A673 (cell line): ENCODE data around the gene MCCD1. TPM values are rescaled to one million over a fixed set of nuclear protein-coding genes. Genes with fewer than 3 reads are reported as not detected.

Source experiments
- BruUV-seq: library from RNA; stranded (reverse); fragments of 400-500 nt; replicated peaks from 2 replicates; lab custom pipeline; 2021; lab: Mats Ljungman, UMichigan
- CTCF ChIA-PET: fragments of 300-600 bp; sonication (Branson Sonifier 250); formaldehyde crosslinking; loops from one replicate; lab custom pipeline; 2022; ENCODE audit warnings: antibody characterized with exemption; lab: Charles Lee
- POLR2A ChIA-PET: fragments of 300-600 bp; sonication (Branson Sonifier 250); formaldehyde crosslinking; loops from one replicate; lab custom pipeline; 2022; ENCODE audit warnings: antibody characterized with exemption; ENCODE audit not compliant: low non-redundant PET; lab: Charles Lee
- DNase-seq: peaks from one replicate; pipeline ENCODE4 v3.0.0-alpha.2; 2015; ENCODE audit warnings: low spot score
- H3K27ac ChIP-seq: fragments of 200-600 bp; sonication (generic); 2 replicates; pipeline ENCODE4 v1.5.1; 2016; ENCODE audit warnings: mixed run types, low read depth, mild to moderate bottlenecking, mixed read lengths, antibody characterized with exemption, low read length; ENCODE audit not compliant: poor library complexity, severe bottlenecking
- H3K27me3 ChIP-seq: fragments of 200-600 bp; sonication (generic); replicated peaks from 2 replicates; pipeline ENCODE4 v1.6.1; 2017; ENCODE audit warnings: mixed run types, low read depth, mild to moderate bottlenecking, mixed read lengths, antibody characterized with exemption, low read length; ENCODE audit not compliant: insufficient read depth, poor library complexity
- H3K36me3 ChIP-seq: fragments of 200-600 bp; sonication (generic); 2 replicates; pipeline ENCODE4 v1.6.1; 2016; ENCODE audit warnings: mixed run types, mild to moderate bottlenecking, mixed read lengths, antibody characterized with exemption, low read length; ENCODE audit not compliant: insufficient read depth, poor library complexity, severe bottlenecking
- H3K4me1 ChIP-seq: fragments of 200-600 bp; sonication (generic); 2 replicates; pipeline ENCODE4 v1.6.1; 2017; ENCODE audit warnings: mixed run types, mild to moderate bottlenecking, mixed read lengths, antibody characterized with exemption, low read length; ENCODE audit not compliant: insufficient read depth, poor library complexity, severe bottlenecking
- H3K4me3 ChIP-seq: fragments of 200-600 bp; sonication (generic); 2 replicates; pipeline ENCODE4 v1.5.1; 2016; ENCODE audit warnings: low read depth, mixed run types, mild to moderate bottlenecking, mixed read lengths, low read length; ENCODE audit not compliant: poor library complexity, severe bottlenecking
- H3K9me3 ChIP-seq: fragments of 200-600 bp; sonication (generic); 2 replicates; pipeline ENCODE4 v1.6.1; 2016; ENCODE audit warnings: mixed run types, low read depth, mild to moderate bottlenecking, mixed read lengths, antibody characterized with exemption, low read length; ENCODE audit not compliant: poor library complexity, severe bottlenecking
- EZH2 ChIP-seq: fragments of 200-600 bp; sonication (generic); IDR thresholded peaks from 2 replicates; pipeline ENCODE4 v1.6.1; 2017; ENCODE audit warnings: borderline replicate concordance, low read depth, mild to moderate bottlenecking, mixed read lengths, antibody characterized with exemption, low read length; ENCODE audit not compliant: poor library complexity, severe bottlenecking
- intact Hi-C: fragments of 100-400 bp; cut with micrococcal nuclease; formaldehyde crosslinking; loops from one replicate; pipeline ENCODE4 v1.10.0; 2022; ENCODE audit not compliant: unreplicated experiment
- total RNA-seq: library from RNA; stranded (reverse); gene quantifications from 2 replicates; pipeline ENCODE4 v1.2.3, GENCODE V29; 2021
- TF ChIP-seq, protein P1 (sequence below): fragments of 300-800, 200-600 bp; sonication (generic); conservative IDR thresholded peaks from 2 replicates; pipeline ENCODE4 v1.5.1; 2017; ENCODE audit warnings: low read depth, mild to moderate bottlenecking, antibody characterized with exemption, low read length, moderate library complexity, mixed read lengths

The MCCD1 gene
- total RNA-seq, 1 experiment from 2014 or later: not detected

DNA sequence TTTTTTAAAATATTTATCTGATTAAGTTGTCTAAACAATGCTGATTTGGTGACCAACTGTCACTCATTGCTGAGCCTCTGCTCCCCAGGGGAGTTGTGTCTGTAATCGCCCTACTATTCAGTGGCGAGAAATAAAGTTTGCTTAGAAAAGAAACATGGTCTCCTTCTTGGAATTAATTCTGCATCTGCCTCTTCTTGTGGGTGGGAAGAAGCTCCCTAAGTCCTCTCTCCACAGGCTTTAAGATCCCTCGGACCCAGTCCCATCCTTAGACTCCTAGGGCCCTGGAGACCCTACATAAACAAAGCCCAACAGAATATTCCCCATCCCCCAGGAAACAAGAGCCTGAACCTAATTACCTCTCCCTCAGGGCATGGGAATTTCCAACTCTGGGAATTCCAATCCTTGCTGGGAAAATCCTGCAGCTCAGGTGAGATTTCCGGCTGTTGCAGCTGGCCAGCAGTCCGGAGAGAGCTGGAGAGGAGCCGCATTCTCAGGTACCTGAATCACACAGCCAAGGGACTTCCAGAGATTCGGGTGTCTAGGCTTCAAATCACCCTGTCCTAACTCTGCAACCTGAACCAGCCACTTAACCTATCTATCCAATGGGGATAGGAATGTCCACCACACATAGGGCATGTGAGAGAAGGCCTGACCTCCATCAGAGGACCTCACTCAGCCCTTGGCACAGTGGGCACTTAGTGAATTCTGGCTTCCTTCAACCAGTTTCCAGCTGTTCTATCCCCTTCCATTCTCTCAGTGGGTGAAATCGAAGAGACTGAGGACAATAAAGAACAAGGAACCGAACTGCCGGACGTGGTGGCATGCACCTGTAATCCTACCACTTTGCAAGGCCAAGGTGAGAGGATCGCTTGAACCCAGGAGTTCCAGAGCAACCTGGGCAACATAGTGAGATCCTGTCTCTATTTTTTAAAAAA, 49.7 kb downstream of the MCCD1 start:
- H3K9me3 ChIP-seq: no peaks in the 10 kb centered on the region
- BruUV-seq: no TSS peak
- POLR2A ChIA-PET: interaction anchor here (0.6 kb wide), 1 partner anchor 21 kb away, joined by 8 read pairs; no protein-coding TSS in a partner anchor
- H3K4me3 ChIP-seq: no peak overlapping the region
- H3K27me3 ChIP-seq: no peaks in the 10 kb centered on the region
- no peaks in the 10 kb centered on the region for H3K36me3 ChIP-seq
- TF ChIP-seq, protein P1, sequence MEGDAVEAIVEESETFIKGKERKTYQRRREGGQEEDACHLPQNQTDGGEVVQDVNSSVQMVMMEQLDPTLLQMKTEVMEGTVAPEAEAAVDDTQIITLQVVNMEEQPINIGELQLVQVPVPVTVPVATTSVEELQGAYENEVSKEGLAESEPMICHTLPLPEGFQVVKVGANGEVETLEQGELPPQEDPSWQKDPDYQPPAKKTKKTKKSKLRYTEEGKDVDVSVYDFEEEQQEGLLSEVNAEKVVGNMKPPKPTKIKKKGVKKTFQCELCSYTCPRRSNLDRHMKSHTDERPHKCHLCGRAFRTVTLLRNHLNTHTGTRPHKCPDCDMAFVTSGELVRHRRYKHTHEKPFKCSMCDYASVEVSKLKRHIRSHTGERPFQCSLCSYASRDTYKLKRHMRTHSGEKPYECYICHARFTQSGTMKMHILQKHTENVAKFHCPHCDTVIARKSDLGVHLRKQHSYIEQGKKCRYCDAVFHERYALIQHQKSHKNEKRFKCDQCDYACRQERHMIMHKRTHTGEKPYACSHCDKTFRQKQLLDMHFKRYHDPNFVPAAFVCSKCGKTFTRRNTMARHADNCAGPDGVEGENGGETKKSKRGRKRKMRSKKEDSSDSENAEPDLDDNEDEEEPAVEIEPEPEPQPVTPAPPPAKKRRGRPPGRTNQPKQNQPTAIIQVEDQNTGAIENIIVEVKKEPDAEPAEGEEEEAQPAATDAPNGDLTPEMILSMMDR: no peak
- no peak for TF ChIP-seq EZH2
- intact Hi-C loops: no loop called here
- peaks cover 5% of the 10 kb centered on the region for H3K4me1 ChIP-seq
- H3K27ac ChIP-seq: no peak overlapping the region
- DNase-seq: no peak
- CTCF ChIA-PET: no interaction called here

DNA sequence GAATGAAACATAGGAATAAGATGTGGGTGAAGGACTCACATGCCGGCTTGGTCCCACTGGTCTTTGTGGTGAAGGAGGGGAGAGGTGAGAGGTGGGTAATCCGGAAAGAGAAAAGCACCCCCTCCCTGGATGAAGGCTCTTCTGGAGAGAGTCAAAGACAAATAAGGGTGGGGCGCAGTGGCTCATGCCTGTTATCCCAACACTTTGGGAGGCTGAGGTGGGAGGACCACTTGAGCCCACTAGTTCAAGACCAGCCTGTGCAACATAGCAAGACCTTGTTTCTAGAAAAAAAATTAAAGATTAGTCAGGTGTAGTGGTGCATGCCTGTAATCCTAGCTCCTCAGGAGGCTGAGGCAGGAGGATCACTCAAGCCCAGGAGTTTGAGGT, 50.4 kb downstream of the MCCD1 start:
- TF ChIP-seq, protein P1: no peak
- no peak for TF ChIP-seq EZH2
- Histone ChIP-seq H3K27ac (no peak overlapping the region), H3K27me3 (no peaks in the 10 kb centered on the region), H3K4me1 (peaks cover 5% of the 10 kb centered on the region), H3K9me3 (no peaks in the 10 kb centered on the region), H3K4me3 (no peak overlapping the region), H3K36me3 (no peaks in the 10 kb centered on the region)
- no TSS peak for BruUV-seq
- intact Hi-C loops: no loop called here
- ChIA-PET CTCF (no interaction called here), POLR2A (no interaction called here)
- DNase-seq: no peak

Other genes with a start within 250 kb of the MCCD1 start
- 27.3 and 29.9 TPM in 2 replicates for gene HLA-B, start 171.8 kb upstream of the MCCD1 start, total RNA-seq
- gene MICA, start 125.4 kb upstream of the MCCD1 start, total RNA-seq: 31.6 and 41.2 TPM in 2 replicates
- 11.1 and 12.7 TPM in 2 replicates for gene MICB, start 30.8 kb upstream of the MCCD1 start, total RNA-seq
- gene DDX39B, start 13.0 kb downstream of the MCCD1 start, total RNA-seq: 558 and 594 TPM in 2 replicates
- gene ATP6V1G2, start 17.6 kb downstream of the MCCD1 start, total RNA-seq: 2.5 and 3.1 TPM in 2 replicates
- gene NFKBIL1, start 18.6 kb downstream of the MCCD1 start, total RNA-seq: 15.7 and 17.2 TPM in 2 replicates
- not detected in 2 replicates for gene LTA, start 43.3 kb downstream of the MCCD1 start, total RNA-seq
- gene TNF, start 46.6 kb downstream of the MCCD1 start, total RNA-seq: 0.17 and 0.42 TPM in 2 replicates
- gene LTB, start 53.5 kb downstream of the MCCD1 start, total RNA-seq: not detected in 2 replicates
- not detected in 2 replicates for gene LST1, start 57.3 kb downstream of the MCCD1 start, total RNA-seq
- gene NCR3, start 64.0 kb downstream of the MCCD1 start, total RNA-seq: not detected in 2 replicates
- gene AIF1, start 86.3 kb downstream of the MCCD1 start, total RNA-seq: 0.64 and 0.68 TPM in 2 replicates
- gene PRRC2A, start 91.8 kb downstream of the MCCD1 start, total RNA-seq: 289 and 313 TPM in 2 replicates
- gene BAG6, start 123.7 kb downstream of the MCCD1 start, total RNA-seq: 391 and 393 TPM in 2 replicates
- gene APOM, start 126.9 kb downstream of the MCCD1 start, total RNA-seq: 2.5 and 4.8 TPM in 2 replicates
- gene C6orf47, start 131.8 kb downstream of the MCCD1 start, total RNA-seq: 20.1 and 21.3 TPM in 2 replicates
- 27.7 and 32.0 TPM in 2 replicates for gene GPANK1, start 136.0 kb downstream of the MCCD1 start, total RNA-seq
- 252 and 253 TPM in 2 replicates for gene CSNK2B, start 137.1 kb downstream of the MCCD1 start, total RNA-seq
- gene LY6G5B, start 141.0 kb downstream of the MCCD1 start, total RNA-seq: 18.9 and 19.4 TPM in 2 replicates
- 3.9 and 6.8 TPM in 2 replicates for gene LY6G5C, start 152.1 kb downstream of the MCCD1 start, total RNA-seq
- gene ABHD16A, start 174.4 kb downstream of the MCCD1 start, total RNA-seq: 36.3 and 45.6 TPM in 2 replicates
- not detected in 2 replicates for gene LY6G6F, start 177.9 kb downstream of the MCCD1 start, total RNA-seq
- not detected in 2 replicates for gene LY6G6D, start 186.4 kb downstream of the MCCD1 start, total RNA-seq
- 0.42 and 0.80 TPM in 2 replicates for gene LY6G6C, start 192.8 kb downstream of the MCCD1 start, total RNA-seq
- not detected in 2 replicates for gene MPIG6B, start 194.4 kb downstream of the MCCD1 start, total RNA-seq
- 68.2 and 86.7 TPM in 2 replicates for gene DDAH2, start 200.3 kb downstream of the MCCD1 start, total RNA-seq
- gene CLIC1, start 207.6 kb downstream of the MCCD1 start, total RNA-seq: 371 and 431 TPM in 2 replicates
- 76.4 and 102 TPM in 2 replicates for gene MSH5, start 211.0 kb downstream of the MCCD1 start, total RNA-seq
- 9.9 and 19.9 TPM in 2 replicates for gene SAPCD1, start 233.7 kb downstream of the MCCD1 start, total RNA-seq
- gene VWA7, start 248.4 kb downstream of the MCCD1 start, total RNA-seq: 2.7 and 2.8 TPM in 2 replicates